ENCODE measurements around the gene POU2F1.

The POU2F1 gene

GRCh38 chr1:167373398-167373797 is 152.7 kb downstream of the POU2F1 start:
- Histone ChIP-seq H3K4me3 (ENCODE audit: insufficient read depth, low read length, poor library complexity, severe bottlenecking) (no peak overlapping the region), H3K36me3 (ENCODE audit: low read length) (peaks cover 69% of the 10 kb centered on the region; the same call in 1 of the 2 replicates), H3F3A (ENCODE audit: insufficient read depth) (0 out of 2 replicates have a peak, but pooled peaks cover 3% of the 10 kb centered on the region), H3K9me2 (replicated peaks; ENCODE audit: insufficient read depth, low read length) (no peaks in the 10 kb centered on the region), H4K20me1 (ENCODE audit: low read depth, low read length) (no peaks in the 10 kb centered on the region), H3K79me2 (ENCODE audit: insufficient read depth, low read length) (peaks cover 8% of the 10 kb centered on the region; the same call in 1 of the 2 replicates), H3K27ac (ENCODE audit: low read depth, low read length) (no peak overlapping the region), H3K9me3 (ENCODE audit: insufficient read depth, low read length) (no peaks in the 10 kb centered on the region), H3K9ac (ENCODE audit: low read length) (no peak overlapping the region), H3K27me3 (ENCODE audit: low read length) (no peaks in the 10 kb centered on the region), H3K4me2 (ENCODE audit: low read depth, low read length, poor library complexity, severe bottlenecking) (no peak overlapping the region), H2AFZ (ENCODE audit: low read depth, low read length, severe bottlenecking) (no peak overlapping the region)
- TF ChIP-seq CTCF (IDR thresholded peaks at IDR 0.05; ENCODE audit: insufficient read depth, low read length, poor library complexity, severe bottlenecking) (no peak), EZH2phosphoT487 (conservative IDR thresholded peaks at IDR 0.05; ENCODE audit: low read length) (no peak)

GRCh38 chr1:167373986-167374385 is 153.3 kb downstream of the POU2F1 start:
- Histone ChIP-seq H3K9ac (ENCODE audit: low read length) (no peak overlapping the region), H2AFZ (ENCODE audit: low read depth, low read length, severe bottlenecking) (no peak overlapping the region), H3K36me3 (ENCODE audit: low read length) (peaks cover 69% of the 10 kb centered on the region; the same call in 1 of the 2 replicates), H3K27me3 (ENCODE audit: low read length) (no peaks in the 10 kb centered on the region), H3K27ac (ENCODE audit: low read depth, low read length) (no peak overlapping the region), H3F3A (ENCODE audit: insufficient read depth) (0 out of 2 replicates have a peak, but pooled peaks cover 3% of the 10 kb centered on the region), H3K4me2 (ENCODE audit: low read depth, low read length, poor library complexity, severe bottlenecking) (no peak overlapping the region), H4K20me1 (ENCODE audit: low read depth, low read length) (no peaks in the 10 kb centered on the region), H3K79me2 (ENCODE audit: insufficient read depth, low read length) (peaks cover 8% of the 10 kb centered on the region; the same call in 1 of the 2 replicates), H3K9me2 (replicated peaks; ENCODE audit: insufficient read depth, low read length) (no peaks in the 10 kb centered on the region), H3K9me3 (ENCODE audit: insufficient read depth, low read length) (no peaks in the 10 kb centered on the region), H3K4me3 (ENCODE audit: insufficient read depth, low read length, poor library complexity, severe bottlenecking) (no peak overlapping the region)
- TF ChIP-seq EZH2phosphoT487 (conservative IDR thresholded peaks at IDR 0.05; ENCODE audit: low read length) = no peak
- TF ChIP-seq CTCF (IDR thresholded peaks at IDR 0.05; ENCODE audit: insufficient read depth, low read length, poor library complexity, severe bottlenecking) = no peak

GRCh38 chr1:167375949-167376348 is 155.3 kb downstream of the POU2F1 start:
- Histone ChIP-seq H3K79me2 (ENCODE audit: insufficient read depth, low read length) (no peaks in the 10 kb centered on the region), H3K4me3 (ENCODE audit: insufficient read depth, low read length, poor library complexity, severe bottlenecking) (no peak overlapping the region), H3K27me3 (ENCODE audit: low read length) (no peaks in the 10 kb centered on the region), H2AFZ (ENCODE audit: low read depth, low read length, severe bottlenecking) (no peak overlapping the region), H3K4me2 (ENCODE audit: low read depth, low read length, poor library complexity, severe bottlenecking) (no peak overlapping the region), H3K9me3 (ENCODE audit: insufficient read depth, low read length) (no peaks in the 10 kb centered on the region), H3F3A (ENCODE audit: insufficient read depth) (0 out of 2 replicates have a peak, but pooled peaks cover 3% of the 10 kb centered on the region), H3K36me3 (ENCODE audit: low read length) (peaks cover 58% of the 10 kb centered on the region; the same call in 1 of the 2 replicates), H3K9ac (ENCODE audit: low read length) (no peak overlapping the region), H4K20me1 (ENCODE audit: low read depth, low read length) (no peaks in the 10 kb centered on the region), H3K9me2 (replicated peaks; ENCODE audit: insufficient read depth, low read length) (no peaks in the 10 kb centered on the region), H3K27ac (ENCODE audit: low read depth, low read length) (no peak overlapping the region)
- no peak for TF ChIP-seq EZH2phosphoT487 (conservative IDR thresholded peaks at IDR 0.05; ENCODE audit: low read length)
- TF ChIP-seq CTCF (IDR thresholded peaks at IDR 0.05; ENCODE audit: insufficient read depth, low read length, poor library complexity, severe bottlenecking) = no peak

Data from SU-DHL-6 (cell line).